ENCODE data around the gene AHDC1.

Gene AHDC1

GRCh38 chr1:27593678-27594563 lies 10.0 kb downstream of the AHDC1 start:
- Mint-ChIP-seq H3K4me1 (peaks cover 20% of the 10 kb centered on the region), H3K36me3 (ENCODE audit: low read depth) (no peaks in the 10 kb centered on the region)

GRCh38 chr1:27592931-27593677 lies 10.8 kb downstream of the AHDC1 start:
- Mint-ChIP-seq H3K4me3 (peak overlapping the region in 2 of 3 experiments; percentile 34 to 36), H3K4me1 (peaks cover 14% of the 10 kb centered on the region), H3K27me3 (ENCODE audit: low read depth) (no peaks in the 10 kb centered on the region), H3K9me3 (no peaks in the 10 kb centered on the region), H3K36me3 (ENCODE audit: low read depth) (no peaks in the 10 kb centered on the region), H3K27ac (peak overlapping the region in 1 of 3 experiments; percentile 55)
- TF ChIP-seq, protein P1, sequence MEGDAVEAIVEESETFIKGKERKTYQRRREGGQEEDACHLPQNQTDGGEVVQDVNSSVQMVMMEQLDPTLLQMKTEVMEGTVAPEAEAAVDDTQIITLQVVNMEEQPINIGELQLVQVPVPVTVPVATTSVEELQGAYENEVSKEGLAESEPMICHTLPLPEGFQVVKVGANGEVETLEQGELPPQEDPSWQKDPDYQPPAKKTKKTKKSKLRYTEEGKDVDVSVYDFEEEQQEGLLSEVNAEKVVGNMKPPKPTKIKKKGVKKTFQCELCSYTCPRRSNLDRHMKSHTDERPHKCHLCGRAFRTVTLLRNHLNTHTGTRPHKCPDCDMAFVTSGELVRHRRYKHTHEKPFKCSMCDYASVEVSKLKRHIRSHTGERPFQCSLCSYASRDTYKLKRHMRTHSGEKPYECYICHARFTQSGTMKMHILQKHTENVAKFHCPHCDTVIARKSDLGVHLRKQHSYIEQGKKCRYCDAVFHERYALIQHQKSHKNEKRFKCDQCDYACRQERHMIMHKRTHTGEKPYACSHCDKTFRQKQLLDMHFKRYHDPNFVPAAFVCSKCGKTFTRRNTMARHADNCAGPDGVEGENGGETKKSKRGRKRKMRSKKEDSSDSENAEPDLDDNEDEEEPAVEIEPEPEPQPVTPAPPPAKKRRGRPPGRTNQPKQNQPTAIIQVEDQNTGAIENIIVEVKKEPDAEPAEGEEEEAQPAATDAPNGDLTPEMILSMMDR (IDR thresholded peaks at IDR 0.05; ENCODE audit: unreplicated experiment in 3 of 3): no peak

More at GRCh38 chr1:27593678-27594563, 10.0 kb downstream of the AHDC1 start:
- H3K4me3 Mint-ChIP-seq: peak overlapping the region in 2 of 3 experiments; percentile 34 to 57
- H3K27me3 Mint-ChIP-seq (ENCODE audit: low read depth): no peaks in the 10 kb centered on the region
- TF ChIP-seq, protein P1 (IDR thresholded peaks at IDR 0.05; ENCODE audit: unreplicated experiment in 3 of 3): no peak
- no peaks in the 10 kb centered on the region for H3K9me3 Mint-ChIP-seq
- no peak overlapping the region for H3K27ac Mint-ChIP-seq

DNA sequence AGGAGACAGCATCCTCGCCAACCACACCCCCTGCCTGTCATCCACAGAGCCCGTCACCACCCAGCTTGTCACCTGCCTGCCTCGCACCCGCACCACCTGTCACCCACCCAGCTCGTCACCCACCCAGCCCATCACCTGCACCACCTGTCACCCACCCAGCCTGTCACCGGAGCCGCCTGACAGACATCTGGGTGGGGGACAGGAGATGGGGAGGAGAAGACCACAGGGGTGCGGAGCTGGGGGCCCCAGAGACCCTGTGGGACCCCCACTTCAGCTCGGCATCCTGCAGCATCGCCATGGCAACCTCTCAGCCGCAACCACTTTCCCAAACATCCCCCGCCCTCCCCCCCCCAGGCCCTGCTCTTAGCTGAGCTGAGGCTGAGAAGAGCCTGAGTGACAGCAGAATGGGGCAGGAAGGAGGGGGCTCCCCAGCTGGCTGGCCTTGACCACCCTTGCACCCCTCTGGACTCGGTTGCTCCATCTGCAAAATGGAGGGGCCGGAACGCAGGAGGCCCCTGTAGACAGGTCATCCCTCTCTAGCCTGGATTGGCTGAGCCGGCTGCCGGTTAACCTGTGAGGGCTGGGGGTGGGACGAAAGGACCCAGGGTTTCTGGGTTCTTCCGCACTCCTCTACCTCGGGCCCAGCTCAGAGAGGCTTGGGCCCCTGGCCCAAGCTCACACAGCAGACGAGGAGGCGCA lies 11.6 kb downstream of the AHDC1 start:
- Mint-ChIP-seq H3K9me3 (no peaks in the 10 kb centered on the region), H3K27me3 (ENCODE audit: low read depth) (no peaks in the 10 kb centered on the region), H3K4me1 (peaks cover 14% of the 10 kb centered on the region), H3K36me3 (ENCODE audit: low read depth) (no peaks in the 10 kb centered on the region), H3K4me3 (no peak overlapping the region), H3K27ac (peak overlapping the region; percentile 17 to 20 (median 18))
- TF ChIP-seq, protein P1 (IDR thresholded peaks at IDR 0.05; ENCODE audit: unreplicated experiment in 3 of 3): no peak

- Mint-ChIP-seq H3K27me3 (ENCODE audit: low read depth) (no peaks in the 10 kb centered on the region), H3K9me3 (no peaks in the 10 kb centered on the region)
Observed at GRCh38 chr1:27591622-27592021, 12.3 kb downstream of the AHDC1 start.

DNA sequence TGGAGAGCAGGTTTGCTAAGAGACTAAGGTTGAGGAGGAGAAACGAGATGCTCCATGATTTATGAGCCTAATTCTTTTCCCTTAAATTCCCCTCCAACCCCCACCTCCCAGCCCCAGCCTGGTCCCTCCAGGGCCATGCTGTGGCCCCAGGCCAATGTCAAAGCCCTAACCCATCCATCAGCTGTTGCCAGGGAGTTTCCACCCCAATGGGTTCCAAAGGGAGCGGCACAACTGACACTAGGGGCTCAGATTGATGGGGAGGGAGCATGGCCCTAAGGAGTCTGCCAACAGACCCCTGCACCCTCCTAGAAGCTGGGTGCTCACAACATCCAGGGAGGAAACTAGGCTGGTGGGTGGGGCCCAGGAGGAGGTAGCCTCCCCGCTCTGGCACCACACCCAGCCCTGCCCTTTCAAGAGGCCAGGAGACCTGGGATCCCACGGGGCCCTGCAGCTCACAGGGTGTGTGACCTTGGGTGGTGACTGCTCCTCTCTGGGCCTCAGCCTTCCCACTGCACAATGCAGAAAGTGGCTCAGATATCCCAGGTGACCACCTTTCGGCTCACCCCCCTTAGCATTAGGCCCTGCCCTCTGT lies 12.9 kb downstream of the AHDC1 start:
- H3K27ac Mint-ChIP-seq: peak overlapping the region; percentile 18 to 78 (median 20)

More at GRCh38 chr1:27591622-27592021, 12.3 kb downstream of the AHDC1 start:
- TF ChIP-seq, protein P1 (IDR thresholded peaks at IDR 0.05; ENCODE audit: unreplicated experiment in 3 of 3): no peak
- Mint-ChIP-seq H3K4me3 (no peak overlapping the region), H3K4me1 (peaks cover 14% of the 10 kb centered on the region), H3K27ac (peak overlapping the region; percentile 17 to 20 (median 18)), H3K36me3 (ENCODE audit: low read depth) (no peaks in the 10 kb centered on the region)

More for the DNA sequence above, 12.9 kb downstream of the AHDC1 start:
- TF ChIP-seq, protein P1 (IDR thresholded peaks at IDR 0.05; ENCODE audit: unreplicated experiment in 3 of 3): no peak
- peaks cover 14% of the 10 kb centered on the region for H3K4me1 Mint-ChIP-seq
- H3K27me3 Mint-ChIP-seq (ENCODE audit: low read depth): no peaks in the 10 kb centered on the region
- H3K4me3 Mint-ChIP-seq: peak overlapping the region in 1 of 3 experiments; percentile 14
- H3K36me3 Mint-ChIP-seq (ENCODE audit: low read depth): peaks cover 2% of the 10 kb centered on the region
- no peaks in the 10 kb centered on the region for H3K9me3 Mint-ChIP-seq
